SK-N-SH treated with all-trans-retinoic acid at 6 μM for 48 hours (cell line): ENCODE results near the gene FGF23.

ENCODE experiments used
- RARB ChIP-seq: fragments of 250-450 bp; sonication (Bioruptor Pico); IDR thresholded peaks from 2 replicates; pipeline ENCODE4 v1.8.0; 2021; ENCODE audit warnings: mild to moderate bottlenecking, moderate library complexity
- TSHZ2 ChIP-seq: fragments of 250-450 bp; sonication (Bioruptor Pico); IDR thresholded peaks from 2 replicates; pipeline ENCODE4 v1.5.0; 2020; ENCODE audit warnings: mild to moderate bottlenecking, moderate library complexity
- ZFP30 ChIP-seq: fragments of 450-650 bp; formaldehyde crosslinking; IDR thresholded peaks from 2 replicates; pipeline ENCODE4 v1.5.0; 2022; ENCODE audit warnings: mild to moderate bottlenecking, moderate library complexity
- TF ChIP-seq, protein P1 (sequence below): fragments of 250-450 bp; sonication (Bioruptor Pico); IDR thresholded peaks from 2 replicates; pipeline ENCODE4 v1.8.0; 2020; ENCODE audit warnings: mild to moderate bottlenecking, moderate library complexity, borderline replicate concordance

- TF ChIP-seq, protein P1, sequence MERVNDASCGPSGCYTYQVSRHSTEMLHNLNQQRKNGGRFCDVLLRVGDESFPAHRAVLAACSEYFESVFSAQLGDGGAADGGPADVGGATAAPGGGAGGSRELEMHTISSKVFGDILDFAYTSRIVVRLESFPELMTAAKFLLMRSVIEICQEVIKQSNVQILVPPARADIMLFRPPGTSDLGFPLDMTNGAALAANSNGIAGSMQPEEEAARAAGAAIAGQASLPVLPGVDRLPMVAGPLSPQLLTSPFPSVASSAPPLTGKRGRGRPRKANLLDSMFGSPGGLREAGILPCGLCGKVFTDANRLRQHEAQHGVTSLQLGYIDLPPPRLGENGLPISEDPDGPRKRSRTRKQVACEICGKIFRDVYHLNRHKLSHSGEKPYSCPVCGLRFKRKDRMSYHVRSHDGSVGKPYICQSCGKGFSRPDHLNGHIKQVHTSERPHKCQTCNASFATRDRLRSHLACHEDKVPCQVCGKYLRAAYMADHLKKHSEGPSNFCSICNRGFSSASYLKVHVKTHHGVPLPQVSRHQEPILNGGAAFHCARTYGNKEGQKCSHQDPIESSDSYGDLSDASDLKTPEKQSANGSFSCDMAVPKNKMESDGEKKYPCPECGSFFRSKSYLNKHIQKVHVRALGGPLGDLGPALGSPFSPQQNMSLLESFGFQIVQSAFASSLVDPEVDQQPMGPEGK, result no peak
- TF ChIP-seq ZFP30 (CRISPR knock-in tag) (no peak), RARB (CRISPR knock-in tag) (no peak), TSHZ2 (CRISPR knock-in tag) (no peak)
Measured at GRCh38 chr12:4422985-4423384, 43.5 kb upstream of the FGF23 start.
